HG02642 (cell line): ENCODE results near the gene RNF207.
A peak's percentile ranks its signal among the peaks of the same experiment; 100 is the strongest.

Experiments
- ATAC-seq: cut with Tn5 transposase; IDR thresholded peaks from one replicate; pipeline ENCODE4 v1.9.1; 2021; ENCODE audit warnings: mild to moderate bottlenecking; ENCODE audit not compliant: unreplicated experiment, poor library complexity

RNF207 gene

GRCh38 chr1:6174621-6175410, 31.1 kb upstream of the RNF207 start:
- no peak for ATAC-seq

- no peak for ATAC-seq
Observed at GRCh38 chr1:6175411-6175828, 30.5 kb upstream of the RNF207 start.

- no peak for ATAC-seq
Observed at GRCh38 chr1:6176779-6177178, 29.1 kb upstream of the RNF207 start.

- ATAC-seq, result no peak
Observed at GRCh38 chr1:6177681-6178380, 28.1 kb upstream of the RNF207 start.

- ATAC-seq, result no peak
Observed at GRCh38 chr1:6178751-6179563, 27.0 kb upstream of the RNF207 start.

- no peak for ATAC-seq
Observed at GRCh38 chr1:6179564-6180175, 26.2 kb upstream of the RNF207 start.

GRCh38 chr1:6180268-6180706, 25.6 kb upstream of the RNF207 start, which contains the start of gene CHD5:
Gene CHD5, minus strand, starts transcription at chr1:6180321. Its CDS starts 298 bp downstream, at chr1:6180023.
- ATAC-seq, result no peak

- ATAC-seq, result no peak
Observed at GRCh38 chr1:6180707-6181311, 25.1 kb upstream of the RNF207 start.

- ATAC-seq, result no peak
Observed at GRCh38 chr1:6181347-6181770, 24.6 kb upstream of the RNF207 start.

- ATAC-seq, result no peak
Observed at GRCh38 chr1:6183520-6183989, 22.4 kb upstream of the RNF207 start.

GRCh38 chr1:6184083-6184783, 21.7 kb upstream of the RNF207 start:
- ATAC-seq, result no peak

GRCh38 chr1:6185151-6185550, 20.8 kb upstream of the RNF207 start:
- no peak for ATAC-seq

GRCh38 chr1:6185635-6186382, 20.1 kb upstream of the RNF207 start:
- no peak for ATAC-seq

- no peak for ATAC-seq
Observed at GRCh38 chr1:6188466-6188865, 17.5 kb upstream of the RNF207 start.

GRCh38 chr1:6191968-6192367, 14.0 kb upstream of the RNF207 start:
- ATAC-seq, result no peak

- ATAC-seq, result no peak
Observed at GRCh38 chr1:6197746-6198427, 8.0 kb upstream of the RNF207 start.

GRCh38 chr1:6198646-6199297, 7.1 kb upstream of the RNF207 start:
- peak; percentile 33 for ATAC-seq
